ENCODE results near the gene GRM5. TPM values are rescaled to one million over a fixed set of nuclear protein-coding genes. Genes with fewer than 3 reads are reported as not detected.

The GRM5 gene
- total and polyA plus RNA-seq, 2 donors from 2014 or later: 0.06 to 0.63 TPM

- Histone ChIP-seq H3K27ac (ENCODE audit: low read depth in 2 of 2, low read length in 2 of 2) (no peak overlapping the region), H3K4me3 (ENCODE audit: low read length in 3 of 3) (no peak overlapping the region), H3K9ac (ENCODE audit: low read length in 3 of 3) (no peak overlapping the region), H3K36me3 (ENCODE audit: control insufficient read depth in 2 of 3, insufficient read depth in 3 of 3, low read length in 3 of 3) (no peaks in the 10 kb centered on the region), H3K9me3 (ENCODE audit: control insufficient read depth in 2 of 3, insufficient read depth in 1 of 3, low read length in 3 of 3) (no peaks in the 10 kb centered on the region), H3K27me3 (ENCODE audit: control insufficient read depth, insufficient read depth, low read length) (no peaks in the 10 kb centered on the region), H3K4me1 (ENCODE audit: control insufficient read depth in 2 of 3, insufficient read depth in 2 of 3, low read depth in 1 of 3, low read length in 3 of 3) (no peaks in the 10 kb centered on the region)
- DNase-seq: no peak
- no peak for FAIRE-seq
- intact Hi-C loops (cut with DNase I): no loop called here
- TF ChIP-seq, protein P1, sequence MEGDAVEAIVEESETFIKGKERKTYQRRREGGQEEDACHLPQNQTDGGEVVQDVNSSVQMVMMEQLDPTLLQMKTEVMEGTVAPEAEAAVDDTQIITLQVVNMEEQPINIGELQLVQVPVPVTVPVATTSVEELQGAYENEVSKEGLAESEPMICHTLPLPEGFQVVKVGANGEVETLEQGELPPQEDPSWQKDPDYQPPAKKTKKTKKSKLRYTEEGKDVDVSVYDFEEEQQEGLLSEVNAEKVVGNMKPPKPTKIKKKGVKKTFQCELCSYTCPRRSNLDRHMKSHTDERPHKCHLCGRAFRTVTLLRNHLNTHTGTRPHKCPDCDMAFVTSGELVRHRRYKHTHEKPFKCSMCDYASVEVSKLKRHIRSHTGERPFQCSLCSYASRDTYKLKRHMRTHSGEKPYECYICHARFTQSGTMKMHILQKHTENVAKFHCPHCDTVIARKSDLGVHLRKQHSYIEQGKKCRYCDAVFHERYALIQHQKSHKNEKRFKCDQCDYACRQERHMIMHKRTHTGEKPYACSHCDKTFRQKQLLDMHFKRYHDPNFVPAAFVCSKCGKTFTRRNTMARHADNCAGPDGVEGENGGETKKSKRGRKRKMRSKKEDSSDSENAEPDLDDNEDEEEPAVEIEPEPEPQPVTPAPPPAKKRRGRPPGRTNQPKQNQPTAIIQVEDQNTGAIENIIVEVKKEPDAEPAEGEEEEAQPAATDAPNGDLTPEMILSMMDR (IDR thresholded peaks at IDR 0.05; ENCODE audit: borderline replicate concordance, extremely low read depth, insufficient read depth): no peak
These were observed 356.2 kb downstream of the GRM5 start for GRCh38 chr11:88709567-88709966.

- Histone ChIP-seq H3K27me3 (ENCODE audit: control insufficient read depth, insufficient read depth, low read length) (no peaks in the 10 kb centered on the region), H3K36me3 (ENCODE audit: control insufficient read depth in 2 of 3, insufficient read depth in 3 of 3, low read length in 3 of 3) (no peaks in the 10 kb centered on the region), H3K4me3 (ENCODE audit: low read length in 3 of 3) (no peak overlapping the region), H3K4me1 (ENCODE audit: control insufficient read depth in 2 of 3, insufficient read depth in 2 of 3, low read depth in 1 of 3, low read length in 3 of 3) (no peaks in the 10 kb centered on the region), H3K9me3 (ENCODE audit: control insufficient read depth in 2 of 3, insufficient read depth in 1 of 3, low read length in 3 of 3) (no peaks in the 10 kb centered on the region), H3K9ac (ENCODE audit: low read length in 3 of 3) (no peak overlapping the region), H3K27ac (ENCODE audit: low read depth in 2 of 2, low read length in 2 of 2) (no peak overlapping the region)
- FAIRE-seq (no peak), DNase-seq (peak in 2 of 5 donors; percentile 26 to 60)
- intact Hi-C loops (cut with DNase I): no loop called here
- TF ChIP-seq, protein P1 (IDR thresholded peaks at IDR 0.05; ENCODE audit: borderline replicate concordance, extremely low read depth, insufficient read depth): no peak
These were observed 361.3 kb downstream of the GRM5 start for GRCh38 chr11:88704485-88704884.

GRCh38 chr11:88701816-88702215 is 364.0 kb downstream of the GRM5 start:
- TF ChIP-seq, protein P1 (IDR thresholded peaks at IDR 0.05; ENCODE audit: borderline replicate concordance, extremely low read depth, insufficient read depth): no peak
- H3K27ac ChIP-seq (ENCODE audit: low read depth in 2 of 2, low read length in 2 of 2): no peak overlapping the region
- FAIRE-seq (no peak), DNase-seq (no peak)
- no peaks in the 10 kb centered on the region for H3K36me3 ChIP-seq (ENCODE audit: control insufficient read depth in 2 of 3, insufficient read depth in 3 of 3, low read length in 3 of 3)
- no peaks in the 10 kb centered on the region for H3K4me1 ChIP-seq (ENCODE audit: control insufficient read depth in 2 of 3, insufficient read depth in 2 of 3, low read depth in 1 of 3, low read length in 3 of 3)
- no peak overlapping the region for H3K9ac ChIP-seq (ENCODE audit: low read length in 3 of 3)
- peaks cover 0 to 4% (median 0%) of the 10 kb centered on the region in 3 donors for H3K9me3 ChIP-seq (ENCODE audit: control insufficient read depth in 2 of 3, insufficient read depth in 1 of 3, low read length in 3 of 3)
- H3K27me3 ChIP-seq (ENCODE audit: control insufficient read depth, insufficient read depth, low read length): no peaks in the 10 kb centered on the region
- no peak overlapping the region for H3K4me3 ChIP-seq (ENCODE audit: low read length in 3 of 3)
- intact Hi-C loops (cut with DNase I): no loop called here

GRCh38 chr11:88697139-88697538 is 368.6 kb downstream of the GRM5 start:
- TF ChIP-seq, protein P1 (IDR thresholded peaks at IDR 0.05; ENCODE audit: borderline replicate concordance, extremely low read depth, insufficient read depth): no peak
- Histone ChIP-seq H3K36me3 (ENCODE audit: control insufficient read depth in 2 of 3, insufficient read depth in 3 of 3, low read length in 3 of 3) (no peaks in the 10 kb centered on the region), H3K27me3 (ENCODE audit: control insufficient read depth, insufficient read depth, low read length) (no peaks in the 10 kb centered on the region), H3K9ac (ENCODE audit: low read length in 3 of 3) (no peak overlapping the region), H3K4me3 (ENCODE audit: low read length in 3 of 3) (no peak overlapping the region), H3K27ac (ENCODE audit: low read depth in 2 of 2, low read length in 2 of 2) (no peak overlapping the region), H3K4me1 (ENCODE audit: control insufficient read depth in 2 of 3, insufficient read depth in 2 of 3, low read depth in 1 of 3, low read length in 3 of 3) (no peaks in the 10 kb centered on the region), H3K9me3 (ENCODE audit: control insufficient read depth in 2 of 3, insufficient read depth in 1 of 3, low read length in 3 of 3) (peaks cover 0 to 4% (median 0%) of the 10 kb centered on the region in 3 donors)
- DNase-seq (peak in 1 of 5 donors; percentile 1), FAIRE-seq (no peak)
- intact Hi-C loops (cut with DNase I): no loop called here

All from kidney (tissue), 14 donors.